Neural cell (in vitro differentiated cells): ENCODE data around the gene CHD2. TPM values are rescaled to one million over a fixed set of nuclear protein-coding genes. Genes with fewer than 3 reads are reported as not detected.
A peak's percentile ranks its signal among the peaks of the same experiment; 100 is the strongest.
"Not testable (repeated sequence)": the region's sequence is repeated elsewhere in the genome, so short reads cannot be mapped to it uniquely, and the experiment has no call there.

ENCODE experiments used
- H2AFZ ChIP-seq: fragments of 200-600, 300-800 bp; sonication (generic), shearing (Covaris generic); 2 replicates; pipeline ENCODE4 v1.6.0; 2014; ENCODE audit warnings: low read depth, mild to moderate bottlenecking, antibody characterized with exemption, low read length, moderate library complexity
- H3F3A ChIP-seq: fragments of 200-600 bp; shearing (Covaris generic); 2 replicates; pipeline ENCODE4 v1.6.1; 2016; ENCODE audit warnings: mild to moderate bottlenecking, moderate library complexity, mixed read lengths, antibody characterized with exemption, low read length; ENCODE audit not compliant: insufficient read depth, poor library complexity, severe bottlenecking
- H3K27ac ChIP-seq: fragments of 200-600, 300-800 bp; sonication (generic), shearing (Covaris generic); 2 replicates; pipeline ENCODE4 v1.5.1; 2014; ENCODE audit warnings: mild to moderate bottlenecking, low read length, moderate library complexity
- H3K27me3 ChIP-seq: fragments of 300-800, 200-600 bp; sonication (generic), shearing (Covaris generic); 2 replicates; pipeline ENCODE4 v1.6.0; 2014; ENCODE audit warnings: mild to moderate bottlenecking, low read depth, low read length, moderate library complexity; ENCODE audit not compliant: insufficient read depth
- H3K36me3 ChIP-seq: fragments of 300-800, 200-600 bp; sonication (generic), shearing (Covaris generic); 2 replicates; pipeline ENCODE4 v1.5.1; 2014; ENCODE audit warnings: mild to moderate bottlenecking, antibody characterized with exemption, low read length, moderate library complexity; ENCODE audit not compliant: insufficient read depth
- H3K4me2 ChIP-seq: fragments of 300-800, 200-600 bp; sonication (generic), shearing (Covaris generic); 2 replicates; pipeline ENCODE4 v1.6.0; 2014; ENCODE audit warnings: mild to moderate bottlenecking, low read length
- H3K4me3 ChIP-seq: fragments of 300-800, 200-600 bp; sonication (generic), shearing (Covaris generic); 2 replicates; pipeline ENCODE4 v1.5.1; 2014; ENCODE audit warnings: mild to moderate bottlenecking, low read length, moderate library complexity
- H3K79me2 ChIP-seq: fragments of 200-600 bp; shearing (Covaris generic); replicated peaks from 2 replicates; pipeline ENCODE4 v1.6.0; 2014; ENCODE audit warnings: mild to moderate bottlenecking, low read length, moderate library complexity; ENCODE audit not compliant: insufficient read depth
- H3K9ac ChIP-seq: fragments of 300-800, 200-600 bp; sonication (generic), shearing (Covaris generic); 2 replicates; pipeline ENCODE4 v1.6.1; 2016; ENCODE audit warnings: mild to moderate bottlenecking, low read length, mixed read lengths
- H3K9me2 ChIP-seq: fragments of 200-600 bp; shearing (Covaris generic); 2 replicates; pipeline ENCODE4 v1.6.1; 2016; ENCODE audit warnings: mild to moderate bottlenecking, low read length, mixed read lengths; ENCODE audit not compliant: insufficient read depth
- H3K9me3 ChIP-seq: fragments of 200-600, 300-800 bp; sonication (generic), shearing (Covaris generic); 2 replicates; pipeline ENCODE4 v1.6.1; 2016; ENCODE audit warnings: mild to moderate bottlenecking, mixed run types, low read length, moderate library complexity, mixed read lengths
- H4K20me1 ChIP-seq: fragments of 200-600 bp; shearing (Covaris generic); 2 replicates; pipeline ENCODE4 v1.6.1; 2016; ENCODE audit warnings: mild to moderate bottlenecking, mixed run types; ENCODE audit not compliant: insufficient read depth
- EP300 ChIP-seq: fragments of 450-650 bp; conservative IDR thresholded peaks from 2 replicates; pipeline ENCODE4 v1.6.1; 2014; ENCODE audit warnings: antibody characterized with exemption, mild to moderate bottlenecking, moderate library complexity; ENCODE audit not compliant: poor library complexity, severe bottlenecking
- EZH2 ChIP-seq: fragments of 200-600, 300-800 bp; shearing (Covaris generic), sonication (generic); IDR thresholded peaks from 2 replicates; pipeline ENCODE4 v1.6.1; 2014; ENCODE audit warnings: antibody characterized with exemption, low read length, borderline replicate concordance, mild to moderate bottlenecking; ENCODE audit not compliant: insufficient read depth, poor library complexity, severe bottlenecking
- POLR2AphosphoS5 ChIP-seq: IDR thresholded peaks from 2 replicates; pipeline ENCODE4 v1.6.1; 2012
- RAD21 ChIP-seq: fragments of 450-650 bp; conservative IDR thresholded peaks from 2 replicates; pipeline ENCODE4 v1.6.1; 2014; ENCODE audit warnings: antibody characterized with exemption, mild to moderate bottlenecking, moderate library complexity
- SMC3 ChIP-seq: fragments of 450-650 bp; conservative IDR thresholded peaks from 2 replicates; pipeline ENCODE4 v1.6.1; 2014; ENCODE audit warnings: antibody characterized with exemption, mild to moderate bottlenecking, moderate library complexity; ENCODE audit not compliant: poor library complexity
- TAF1 ChIP-seq: IDR thresholded peaks from 2 replicates; pipeline ENCODE4 v1.6.1; 2012; ENCODE audit warnings: low read depth
- polyA plus RNA-seq: library from polyadenylated mRNA; depleted of rRNA; stranded (reverse); fragments of >200 nt; gene quantifications from 2 replicates; pipeline ENCODE4 v1.2.3, GENCODE V29; 2014
- TF ChIP-seq, protein P1 (sequence below): IDR thresholded peaks from 2 replicates; pipeline ENCODE4 v1.6.1; 2012; ENCODE audit warnings: borderline replicate concordance

The CHD2 gene
- polyA plus RNA-seq, 1 donor from 2014 or later, result 113 TPM

DNA sequence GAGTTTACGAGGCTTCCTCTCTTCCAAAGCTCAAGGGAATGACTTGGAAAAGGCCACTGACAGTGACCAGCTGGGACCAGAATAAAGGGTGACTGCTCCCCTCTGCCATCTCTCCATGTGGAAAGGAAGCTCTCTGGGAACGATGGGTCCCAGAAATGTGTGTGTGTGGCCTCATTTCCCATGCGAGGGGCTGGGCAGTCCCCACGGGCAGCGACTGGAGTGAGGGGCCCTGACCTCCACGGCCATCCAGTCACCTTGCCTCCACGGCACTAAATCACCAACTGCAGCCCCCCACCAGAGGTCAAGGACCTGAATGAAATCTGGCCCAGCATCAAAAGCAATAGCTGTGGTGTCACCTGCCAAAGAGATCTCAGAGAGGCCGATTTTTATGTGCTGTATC lies 159.3 kb downstream of the CHD2 start:
- peaks cover 62% of the 10 kb centered on the region for H3K79me2 ChIP-seq
- TF ChIP-seq, protein P1, sequence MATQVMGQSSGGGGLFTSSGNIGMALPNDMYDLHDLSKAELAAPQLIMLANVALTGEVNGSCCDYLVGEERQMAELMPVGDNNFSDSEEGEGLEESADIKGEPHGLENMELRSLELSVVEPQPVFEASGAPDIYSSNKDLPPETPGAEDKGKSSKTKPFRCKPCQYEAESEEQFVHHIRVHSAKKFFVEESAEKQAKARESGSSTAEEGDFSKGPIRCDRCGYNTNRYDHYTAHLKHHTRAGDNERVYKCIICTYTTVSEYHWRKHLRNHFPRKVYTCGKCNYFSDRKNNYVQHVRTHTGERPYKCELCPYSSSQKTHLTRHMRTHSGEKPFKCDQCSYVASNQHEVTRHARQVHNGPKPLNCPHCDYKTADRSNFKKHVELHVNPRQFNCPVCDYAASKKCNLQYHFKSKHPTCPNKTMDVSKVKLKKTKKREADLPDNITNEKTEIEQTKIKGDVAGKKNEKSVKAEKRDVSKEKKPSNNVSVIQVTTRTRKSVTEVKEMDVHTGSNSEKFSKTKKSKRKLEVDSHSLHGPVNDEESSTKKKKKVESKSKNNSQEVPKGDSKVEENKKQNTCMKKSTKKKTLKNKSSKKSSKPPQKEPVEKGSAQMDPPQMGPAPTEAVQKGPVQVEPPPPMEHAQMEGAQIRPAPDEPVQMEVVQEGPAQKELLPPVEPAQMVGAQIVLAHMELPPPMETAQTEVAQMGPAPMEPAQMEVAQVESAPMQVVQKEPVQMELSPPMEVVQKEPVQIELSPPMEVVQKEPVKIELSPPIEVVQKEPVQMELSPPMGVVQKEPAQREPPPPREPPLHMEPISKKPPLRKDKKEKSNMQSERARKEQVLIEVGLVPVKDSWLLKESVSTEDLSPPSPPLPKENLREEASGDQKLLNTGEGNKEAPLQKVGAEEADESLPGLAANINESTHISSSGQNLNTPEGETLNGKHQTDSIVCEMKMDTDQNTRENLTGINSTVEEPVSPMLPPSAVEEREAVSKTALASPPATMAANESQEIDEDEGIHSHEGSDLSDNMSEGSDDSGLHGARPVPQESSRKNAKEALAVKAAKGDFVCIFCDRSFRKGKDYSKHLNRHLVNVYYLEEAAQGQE, result no peak
- TF ChIP-seq EZH2, result no peak
- TF ChIP-seq SMC3, result no peak
- TF ChIP-seq EP300, result no peak
- TF ChIP-seq TAF1, result no peak
- no peak for TF ChIP-seq RAD21
- no peak overlapping the region for H3K4me2 ChIP-seq
- no peak overlapping the region for H3K27ac ChIP-seq
- no peaks in the 10 kb centered on the region for H3K36me3 ChIP-seq
- no peak overlapping the region for H2AFZ ChIP-seq
- no peaks in the 10 kb centered on the region for H3K9me3 ChIP-seq
- no peak overlapping the region for H3K9ac ChIP-seq
- no peaks in the 10 kb centered on the region for H4K20me1 ChIP-seq
- no peaks in the 10 kb centered on the region for H3F3A ChIP-seq
- no peak overlapping the region for H3K4me3 ChIP-seq
- H3K27me3 ChIP-seq, result no peaks in the 10 kb centered on the region
- no peaks in the 10 kb centered on the region for H3K9me2 ChIP-seq

- H3K27ac ChIP-seq, result peak overlapping the region; percentile 60
- no peaks in the 10 kb centered on the region for H3K9me3 ChIP-seq
- peaks cover 74% of the 10 kb centered on the region for H3K79me2 ChIP-seq
- peak overlapping the region; percentile 44 for H3K9ac ChIP-seq
- H4K20me1 ChIP-seq, result no peaks in the 10 kb centered on the region
- H3K4me2 ChIP-seq, result no peak overlapping the region
- H3K27me3 ChIP-seq, result no peaks in the 10 kb centered on the region
- peak overlapping the region; percentile 52 for H3K4me3 ChIP-seq
- H2AFZ ChIP-seq, result no peak overlapping the region
- TF ChIP-seq EP300, result no peak
- no peak for TF ChIP-seq POLR2AphosphoS5
- no peaks in the 10 kb centered on the region for H3K36me3 ChIP-seq
- H3F3A ChIP-seq, result no peaks in the 10 kb centered on the region
- H3K9me2 ChIP-seq, result no peaks in the 10 kb centered on the region
Observed at GRCh38 chr15:93060336-93061248, 160.5 kb downstream of the CHD2 start.

DNA sequence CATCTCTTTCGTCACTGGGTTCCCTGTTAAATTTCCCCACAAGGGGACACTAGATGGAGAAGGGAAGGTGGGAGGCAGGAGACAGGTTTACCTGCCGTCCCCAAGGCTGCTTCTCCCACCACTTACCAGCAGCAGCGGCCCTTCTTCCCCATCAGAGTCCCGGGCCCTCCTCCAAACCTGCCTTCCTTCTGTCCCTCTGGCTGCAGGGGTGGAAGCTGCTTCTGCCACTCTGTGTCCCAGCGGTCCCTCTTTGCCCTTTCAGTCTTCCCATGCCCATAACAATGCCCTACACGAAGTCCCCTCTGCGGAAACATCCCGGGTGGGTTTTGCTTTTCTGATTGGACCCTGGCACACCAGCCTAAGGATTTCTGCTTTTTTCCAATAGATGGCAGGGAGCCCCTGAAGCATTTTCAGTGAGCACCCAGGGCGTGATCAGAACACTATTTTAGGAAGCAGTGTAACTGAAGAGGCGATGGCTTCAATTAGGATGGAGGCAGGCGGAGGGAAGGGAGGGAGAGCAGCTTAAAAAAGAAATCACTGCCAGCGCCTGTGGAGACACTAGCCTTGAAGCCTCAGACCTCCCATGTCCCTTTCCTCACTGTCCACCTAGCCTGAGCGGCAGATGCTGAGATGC lies 162.6 kb downstream of the CHD2 start:
- not testable (repeated sequence) for H3K4me3 ChIP-seq, H3F3A ChIP-seq, H3K4me2 ChIP-seq, H3K9me2 ChIP-seq, H3K27me3 ChIP-seq, H3K9me3 ChIP-seq, H3K36me3 ChIP-seq, H3K27ac ChIP-seq, H4K20me1 ChIP-seq, H2AFZ ChIP-seq, H3K9ac ChIP-seq
- peaks cover 74% of the 10 kb centered on the region for H3K79me2 ChIP-seq
